HepG2 (cell line): Measurements from ENCODE around the gene HBEGF. TPM values are rescaled to one million over a fixed set of nuclear protein-coding genes. Genes with fewer than 3 reads are reported as not detected.

ENCODE experiments used
- ATAC-seq: fragments of 200-7000 bp; cut with Tn5 transposase; 3 replicates; pipeline ENCODE4 v1.9.1; 2020; ENCODE audit warnings: mild to moderate bottlenecking, moderate library complexity
- BruUV-seq: library from RNA; stranded (reverse); fragments of 400-500 nt; replicated peaks from 2 replicates; lab custom pipeline; 2021; lab: Mats Ljungman, UMichigan
- CTCF ChIA-PET: fragments of 300-600 bp; formaldehyde crosslinking; extraction: SDS; loops from one replicate; lab custom pipeline; 2021; ENCODE audit warnings: low total read pairs, inconsistent platforms, low intra/inter-chr PET ratio; lab: Yijun Ruan, JAX
- POLR2A ChIA-PET: fragments of 350-600 bp; sonication (Branson Sonifier 250); formaldehyde crosslinking; loops from one replicate; lab custom pipeline; 2020; ENCODE audit warnings: antibody characterized with exemption, inconsistent platforms; lab: Yijun Ruan, JAX
- DNase-seq: peaks from one replicate; pipeline ENCODE4 v3.0.0-alpha.2; 2015; ENCODE audit warnings: low spot score
- FAIRE-seq: peaks from 3 replicates; lab custom pipeline; 2011; peaks lifted over from hg19 to GRCh38; lab: Jason Lieb, UNC
- H2AFZ ChIP-seq: one replicate; pipeline ENCODE4 v1.6.1; 2011; ENCODE audit warnings: low read length, inconsistent platforms
- H3K27ac ChIP-seq: fragments of 300-600 bp; 3 replicates; pipeline ENCODE4 v1.8.0; 2011; ENCODE audit warnings: mixed run types, mild to moderate bottlenecking, mixed read lengths, low read length, inconsistent platforms; ENCODE audit not compliant: insufficient read depth; ENCODE audit errors: extremely low read length
- H3K27me3 ChIP-seq, 2 experiments: fragments of 200-600 bp in 1 of 2; 2 replicates in 1 of 2; 3 replicates in 1 of 2; pipeline versions ENCODE4 v1.6.0 to v1.8.0; 2011; ENCODE audit warnings: low read length in 2 of 2, mild to moderate bottlenecking in 2 of 2, moderate library complexity in 2 of 2, inconsistent platforms in 1 of 2; ENCODE audit not compliant: insufficient read depth in 2 of 2, control insufficient read depth in 1 of 2
- H3K36me3 ChIP-seq, 2 experiments: fragments of 200-600 bp in 1 of 2; replicated peaks in 1 of 2; 2 replicates in 1 of 2; 3 replicates in 1 of 2; pipeline versions ENCODE4 v1.5.1 to v1.8.0; 2011; ENCODE audit warnings: low read length in 2 of 2, inconsistent platforms in 1 of 2; ENCODE audit not compliant: insufficient read depth in 2 of 2, control insufficient read depth in 1 of 2
- H3K4me1 ChIP-seq: 2 replicates; pipeline ENCODE4 v1.5.1; 2012; ENCODE audit warnings: low read length, inconsistent platforms; ENCODE audit not compliant: insufficient read depth
- H3K4me2 ChIP-seq: 2 replicates; pipeline ENCODE4 v1.6.0; 2011; ENCODE audit warnings: low read depth, low read length, inconsistent platforms
- H3K4me3 ChIP-seq, 3 experiments: fragments of 200-600 bp in 1 of 3; sonication (generic), shearing (Covaris generic) in 1 of 3; replicated peaks in 1 of 3; 2 replicates each; pipeline ENCODE4 v1.5.1; 2011 to 2016; ENCODE audit warnings: low read length in 3 of 3, inconsistent platforms in 2 of 3, low read depth in 2 of 3, mild to moderate bottlenecking in 2 of 3, control low read depth in 1 of 3, mixed read lengths in 1 of 3; ENCODE audit not compliant: insufficient read depth in 1 of 3
- H3K79me2 ChIP-seq: one replicate; pipeline ENCODE4 v1.6.1; 2011; ENCODE audit warnings: low read length, inconsistent platforms; ENCODE audit not compliant: insufficient read depth
- H3K9ac ChIP-seq: 2 replicates; pipeline ENCODE4 v1.6.0; 2011; ENCODE audit warnings: mild to moderate bottlenecking, low read depth, low read length, inconsistent platforms; ENCODE audit not compliant: insufficient read depth
- H3K9me3 ChIP-seq: 2 replicates; pipeline ENCODE4 v1.5.1; 2012; ENCODE audit warnings: mild to moderate bottlenecking, low read length
- H4K20me1 ChIP-seq: 2 replicates; pipeline ENCODE4 v1.6.0; 2011; ENCODE audit warnings: inconsistent platforms, mild to moderate bottlenecking, low read length, moderate library complexity; ENCODE audit not compliant: insufficient read depth
- CERS6 ChIP-seq: sonication (generic); formaldehyde crosslinking; IDR thresholded peaks from 2 replicates; pipeline ENCODE4 v1.5.0; 2020; ENCODE audit warnings: missing genetic modification reagents
- DZIP1 ChIP-seq: sonication (generic); formaldehyde crosslinking; IDR thresholded peaks from 2 replicates; pipeline ENCODE4 v1.5.0; 2020; ENCODE audit warnings: mild to moderate bottlenecking, missing genetic modification reagents
- JARID2 ChIP-seq: sonication (generic); formaldehyde crosslinking; IDR thresholded peaks from 2 replicates; pipeline ENCODE4 v1.8.1; 2023; ENCODE audit warnings: missing genetic modification reagents, inconsistent platforms; ENCODE audit not compliant: insufficient replicate concordance
- WGBS: methylation state at CpG from one replicate; pipeline ENCODE4 v1.1.6; 2017; ENCODE audit warnings: low lambda C conversion rate; 5-methylcytosine and 5-hydroxymethylcytosine counted together
- in situ Hi-C: cut with HindIII; loops from 2 replicates; pipeline ENCODE4 v1.10.0; 2017; ENCODE audit warnings: low pct_unique_long_range_greater_than_20kb; ENCODE audit not compliant: extremely low pct_ligation_motif_present
- intact Hi-C: fragments of 100-400 bp; cut with micrococcal nuclease; formaldehyde crosslinking; loops from one replicate; pipeline ENCODE4 v1.10.0; 2022; ENCODE audit not compliant: unreplicated experiment
- polyA plus RNA-seq, 8 experiments: library from polyadenylated mRNA; depleted of rRNA in 3 of 8; stranded (reverse) in 7 of 8; unstranded in 1 of 8; fragments of >200 nt; fragmentation: Illumina TruSeq in 4 of 8; extraction: Trizol in 4 of 8; gene quantifications; 2 replicates each; pipeline versions ENCODE4 v1.2.1 to v1.2.3, GENCODE V29; 2011 to 2016; ENCODE audit warnings: low read depth in 4 of 8, missing spikeins in 1 of 8, mixed read lengths in 1 of 8; ENCODE audit not compliant: insufficient read depth in 1 of 8
- total RNA-seq, 5 experiments: library from RNA; depleted of rRNA; stranded (reverse); fragments of >200 nt; fragmentation: Illumina TruSeq; extraction: Trizol; gene quantifications; 2 replicates each; pipeline ENCODE4 v1.2.3, GENCODE V29; 2016; ENCODE audit warnings: low read depth in 1 of 5

Gene HBEGF
- total and polyA plus RNA-seq, 2 of the 13 experiments (the other 11 are each of a cell fraction or from before 2014, with no cell fraction given) = 1.7 to 5.0 TPM

- no peak within 1 kb of the TSS for H3K4me3 ChIP-seq
- intact Hi-C loops = no loop called here
- peaks cover 45% of the 10 kb centered on the region for H3K4me1 ChIP-seq
- WGBS = no CpG with 5 or more reads among the region's 2 CpGs
- ChIA-PET CTCF (no interaction called here), POLR2A (no interaction called here)
- in situ Hi-C loops = loop anchor here (5.0 to 10.0 kb wide), 2 partner anchors 118 to 375 kb away; no protein-coding TSS in a partner anchor
- no peaks in the 10 kb centered on the region for H4K20me1 ChIP-seq
- no peak for DNase-seq
- no TSS peak for BruUV-seq
- no peak for FAIRE-seq
- H3K79me2 ChIP-seq = no peaks in the 10 kb centered on the region
- H3K27me3 ChIP-seq = peaks cover 0 to 5% of the 10 kb centered on the region in 2 experiments; a peak in 1 of 5 replicates
- H3K36me3 ChIP-seq = no peaks in the 10 kb centered on the region
- H2AFZ ChIP-seq = no peak within 1 kb of the TSS
- ATAC-seq = no peak
- H3K27ac ChIP-seq = no peak within 1 kb of the TSS
- H3K9me3 ChIP-seq = no peaks in the 10 kb centered on the region
- TF ChIP-seq JARID2 (no peak), DZIP1 (no peak), CERS6 (CRISPR knock-in tag) (no peak)
- H3K9ac ChIP-seq = no peak within 1 kb of the TSS
- no peak within 1 kb of the TSS for H3K4me2 ChIP-seq
Observed at GRCh38 chr5:140360101-140360500, 13.7 kb upstream of the HBEGF start, which contains the start of gene SLC4A9. SLC4A9 (plus strand) TSS chr5:140360194; CDS start chr5:140360237, 43 bp downstream.
